ENCODE data around the gene AFDN.

GRCh38 chr6:167778497-167779128 lies 48.1 kb upstream of the AFDN start:
- TF ChIP-seq, protein P1, sequence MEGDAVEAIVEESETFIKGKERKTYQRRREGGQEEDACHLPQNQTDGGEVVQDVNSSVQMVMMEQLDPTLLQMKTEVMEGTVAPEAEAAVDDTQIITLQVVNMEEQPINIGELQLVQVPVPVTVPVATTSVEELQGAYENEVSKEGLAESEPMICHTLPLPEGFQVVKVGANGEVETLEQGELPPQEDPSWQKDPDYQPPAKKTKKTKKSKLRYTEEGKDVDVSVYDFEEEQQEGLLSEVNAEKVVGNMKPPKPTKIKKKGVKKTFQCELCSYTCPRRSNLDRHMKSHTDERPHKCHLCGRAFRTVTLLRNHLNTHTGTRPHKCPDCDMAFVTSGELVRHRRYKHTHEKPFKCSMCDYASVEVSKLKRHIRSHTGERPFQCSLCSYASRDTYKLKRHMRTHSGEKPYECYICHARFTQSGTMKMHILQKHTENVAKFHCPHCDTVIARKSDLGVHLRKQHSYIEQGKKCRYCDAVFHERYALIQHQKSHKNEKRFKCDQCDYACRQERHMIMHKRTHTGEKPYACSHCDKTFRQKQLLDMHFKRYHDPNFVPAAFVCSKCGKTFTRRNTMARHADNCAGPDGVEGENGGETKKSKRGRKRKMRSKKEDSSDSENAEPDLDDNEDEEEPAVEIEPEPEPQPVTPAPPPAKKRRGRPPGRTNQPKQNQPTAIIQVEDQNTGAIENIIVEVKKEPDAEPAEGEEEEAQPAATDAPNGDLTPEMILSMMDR (conservative IDR thresholded peaks at IDR 0.05): no peak
- TF ChIP-seq EZH2 (IDR thresholded peaks at IDR 0.05; ENCODE audit: low read depth): no peak

All from PC-9 (cell line).